K562 (cell line): ENCODE results near the gene AGPAT3. TPM values are rescaled to one million over a fixed set of nuclear protein-coding genes. Genes with fewer than 3 reads are reported as not detected.
A peak's percentile ranks its signal among the peaks of the same experiment; 100 is the strongest.

Experiments used
- ADNP ChIP-seq: fragments of 200-800 bp; sonication (Bioruptor generic); IDR thresholded peaks from 2 replicates; pipeline ENCODE4 v1.6.1; 2016; ENCODE audit warnings: missing genetic modification characterization, missing compliant biosample characterization
- E2F8 ChIP-seq: fragments of 450-650 bp; IDR thresholded peaks from 2 replicates; pipeline ENCODE4 v1.7.1; 2018; ENCODE audit warnings: mild to moderate bottlenecking, low read depth; ENCODE audit not compliant: partially characterized antibody
- ELF4 ChIP-seq: fragments of 450-650 bp; formaldehyde crosslinking; IDR thresholded peaks from 2 replicates; pipeline ENCODE4 v1.4.0; 2022; ENCODE audit warnings: missing genetic modification characterization
- EWSR1 ChIP-seq: fragments of 450-650 bp; IDR thresholded peaks from 2 replicates; pipeline ENCODE4 v1.6.1; 2018; ENCODE audit warnings: borderline replicate concordance, mild to moderate bottlenecking, low read depth, moderate library complexity; ENCODE audit not compliant: partially characterized antibody
- FUS ChIP-seq: fragments of 200-400 bp; formaldehyde crosslinking; optimal IDR thresholded peaks from 2 replicates; pipeline ENCODE3; 2017; ENCODE audit warnings: low read depth, low read length
- GTF2A2 ChIP-seq: IDR thresholded peaks from 2 replicates; pipeline ENCODE4 v1.6.1; 2016; ENCODE audit warnings: mild to moderate bottlenecking, missing genetic modification characterization, missing compliant biosample characterization
- JUN ChIP-seq, 2 experiments: sonication (generic) in 1 of 2; formaldehyde crosslinking in 1 of 2; IDR thresholded peaks; 2 replicates each; pipeline versions ENCODE4 v1.6.1 to v1.8.0; 2012 to 2022; ENCODE audit warnings: borderline replicate concordance in 2 of 2, mild to moderate bottlenecking in 2 of 2, improper control_type of control experiment in 1 of 2, low read depth in 1 of 2, low read length in 1 of 2, missing genetic modification reagents in 1 of 2
- JUND ChIP-seq, 2 experiments: IDR thresholded peaks; 2 replicates in 1 of 2; 3 replicates in 1 of 2; pipeline ENCODE4 v1.6.1; 2011; ENCODE audit warnings: borderline replicate concordance in 2 of 2, low read depth in 2 of 2, low read length in 2 of 2, improper control_type of control experiment in 1 of 2, missing biosample characterization in 1 of 2, missing genetic modification characterization in 1 of 2, missing genetic modification reagents in 1 of 2
- KDM5B ChIP-seq: fragments of 200-600 bp; sonication (generic); IDR thresholded peaks from 2 replicates; pipeline ENCODE4 v1.6.1; 2012; ENCODE audit warnings: low read depth, mild to moderate bottlenecking, moderate library complexity, low read length, control low read depth, inconsistent platforms; ENCODE audit not compliant: insufficient replicate concordance
- NKRF ChIP-seq: fragments of 450-650 bp; IDR thresholded peaks from 2 replicates; pipeline ENCODE4 v1.6.1; 2016; ENCODE audit warnings: borderline replicate concordance
- NR4A1 ChIP-seq, 2 experiments: fragments of 250-450 bp in 1 of 2; fragments of 450-650 bp in 1 of 2; sonication (Bioruptor Pico) in 1 of 2; IDR thresholded peaks; 2 replicates each; pipeline versions ENCODE4 v1.4.0 to v1.6.1; 2016 to 2020; ENCODE audit warnings: mild to moderate bottlenecking in 2 of 2, missing compliant biosample characterization in 1 of 2, missing genetic modification characterization in 1 of 2, moderate library complexity in 1 of 2
- PTTG1 ChIP-seq: fragments of 450-650 bp; IDR thresholded peaks from 2 replicates; pipeline ENCODE4 v1.6.1; 2016; ENCODE audit warnings: low read depth, mild to moderate bottlenecking, missing genetic modification characterization, missing compliant biosample characterization
- SIRT6 ChIP-seq: IDR thresholded peaks from one replicate; pipeline ENCODE4 v1.6.1; 2012; ENCODE audit warnings: low read depth, mild to moderate bottlenecking, control low read depth, inconsistent platforms, low read length, moderate library complexity
- TFAP4 ChIP-seq: sonication (generic); formaldehyde crosslinking; IDR thresholded peaks from 2 replicates; pipeline ENCODE4 v1.8.0; 2022; ENCODE audit warnings: missing genetic modification reagents, mild to moderate bottlenecking, moderate library complexity, borderline replicate concordance
- TOE1 ChIP-seq, 2 experiments: fragments of 450-650 bp in 1 of 2; sonication (generic) in 1 of 2; formaldehyde crosslinking in 1 of 2; IDR thresholded peaks; 2 replicates each; pipeline versions ENCODE4 v1.7.1 to v1.8.0; 2016 to 2022; ENCODE audit warnings: borderline replicate concordance in 2 of 2, mild to moderate bottlenecking in 2 of 2, antibody characterized with exemption in 1 of 2, inconsistent platforms in 1 of 2, low read depth in 1 of 2, missing genetic modification reagents in 1 of 2, moderate library complexity in 1 of 2
- XRCC3 ChIP-seq: fragments of 450-650 bp; IDR thresholded peaks from 2 replicates; pipeline ENCODE4 v1.6.1; 2017; ENCODE audit warnings: mild to moderate bottlenecking, moderate library complexity
- ZBED1 ChIP-seq: IDR thresholded peaks from 2 replicates; pipeline ENCODE4 v1.6.1; 2014
- ZFP30 ChIP-seq: fragments of 250-450 bp; sonication (Bioruptor Pico); IDR thresholded peaks from 2 replicates; pipeline ENCODE4 v1.8.0; 2022; ENCODE audit warnings: moderate library complexity, mild to moderate bottlenecking, inconsistent platforms, borderline replicate concordance
- ZNF76 ChIP-seq: fragments of 250-450 bp; sonication (Bioruptor Pico); IDR thresholded peaks from 2 replicates; pipeline ENCODE4 v1.4.0; 2020; ENCODE audit warnings: mild to moderate bottlenecking, moderate library complexity, borderline replicate concordance
- ZNF79 ChIP-seq: fragments of 250-450 bp; sonication (Bioruptor Pico); IDR thresholded peaks from 2 replicates; pipeline ENCODE4 v1.4.0; 2020; ENCODE audit warnings: low read depth, mild to moderate bottlenecking, moderate library complexity
- polyA plus RNA-seq, 8 experiments: library from polyadenylated mRNA; depleted of rRNA in 4 of 8; stranded (reverse) in 5 of 8; unstranded in 3 of 8; fragments of >200 nt; fragmentation: Nextera tagmentation in 2 of 8; fragmentation: Illumina TruSeq in 1 of 8; extraction: Ambion mirVana in 2 of 8; extraction: Trizol in 1 of 8; gene quantifications; 2 replicates each; pipeline versions ENCODE4 v1.2.1 to v1.2.3, GENCODE V29; 2011 to 2014; ENCODE audit warnings: inconsistent platforms in 1 of 8, missing spikeins in 1 of 8
- total RNA-seq, 7 experiments: library from RNA; depleted of rRNA in 6 of 7; stranded (reverse); fragments of >200 nt in 6 of 7; fragmentation: Illumina TruSeq in 2 of 7; extraction: Trizol in 2 of 7; gene quantifications; 2 replicates each; pipeline versions ENCODE4 v1.2.1 to v1.2.3, GENCODE V29; 2011 to 2021; ENCODE audit warnings: low replicate concordance in 1 of 7

Gene AGPAT3
- total and polyA plus RNA-seq, 9 of the 15 experiments (the other 6 are each of a cell fraction or from before 2014, with no cell fraction given) = 1.5 to 88.4 (median 35.7) TPM

GRCh38 chr21:43827015-43827611 lies 37.9 kb upstream of the AGPAT3 start (continued):
- peak; percentile 44; the same call in 1 of the 2 replicates for TF ChIP-seq NKRF
- TF ChIP-seq E2F8 = no peak
- TF ChIP-seq EWSR1 = no peak
- TF ChIP-seq SIRT6 = no peak
- no peak for TF ChIP-seq ZBED1
- TF ChIP-seq ZFP30 (CRISPR knock-in tag) = no peak
- no peak for TF ChIP-seq FUS
- no peak for TF ChIP-seq TOE1 (IDR thresholded peaks at IDR 0.05; ENCODE audit: borderline replicate concordance)
- TF ChIP-seq TOE1 (CRISPR knock-in tag; IDR thresholded peaks at IDR 0.05; ENCODE audit: borderline replicate concordance, low read depth) = no peak
- TF ChIP-seq NR4A1 (CRISPR knock-in tag; IDR thresholded peaks at IDR 0.05) = no peak
- TF ChIP-seq NR4A1 (tag; IDR thresholded peaks at IDR 0.05) = no peak
- no peak for TF ChIP-seq KDM5B
- no peak for TF ChIP-seq ZNF79 (CRISPR knock-in tag)
- no peak for TF ChIP-seq ZNF76 (CRISPR knock-in tag)
- TF ChIP-seq XRCC3 = no peak
- no peak for TF ChIP-seq TFAP4 (CRISPR knock-in tag)
- TF ChIP-seq ELF4 = no peak
- peak; percentile 34; the same call in 1 of the 2 replicates for TF ChIP-seq ADNP (tag)
- TF ChIP-seq PTTG1 = no peak
- no peak for TF ChIP-seq GTF2A2
- TF ChIP-seq JUND (IDR thresholded peaks at IDR 0.05; ENCODE audit: borderline replicate concordance, low read depth, low read length) = peak; percentile 80
- TF ChIP-seq JUND (tag; IDR thresholded peaks at IDR 0.05; ENCODE audit: borderline replicate concordance, low read depth, low read length) = peak; percentile 70; the same call in 1 of the 3 replicates
- peak; percentile 39; the same call in 1 of the 2 replicates for TF ChIP-seq JUN (IDR thresholded peaks at IDR 0.05; ENCODE audit: borderline replicate concordance, low read depth, low read length)
- no peak for TF ChIP-seq JUN (CRISPR knock-in tag; IDR thresholded peaks at IDR 0.05; ENCODE audit: borderline replicate concordance)
